SK-N-SH treated with all-trans-retinoic acid at 6 μM for 48 hours (cell line): ENCODE results near the gene PSMF1.

Experiments used
- ARNTL ChIP-seq: fragments of 450-650 bp; formaldehyde crosslinking; IDR thresholded peaks from 2 replicates; pipeline ENCODE4 v1.5.0; 2020; ENCODE audit warnings: low read depth, mild to moderate bottlenecking, moderate library complexity, borderline replicate concordance
- TCF4 ChIP-seq: fragments of 250-450 bp; sonication (Bioruptor Pico); IDR thresholded peaks from 2 replicates; pipeline ENCODE4 v1.8.0; 2021; ENCODE audit warnings: mild to moderate bottlenecking, moderate library complexity, borderline replicate concordance

DNA sequence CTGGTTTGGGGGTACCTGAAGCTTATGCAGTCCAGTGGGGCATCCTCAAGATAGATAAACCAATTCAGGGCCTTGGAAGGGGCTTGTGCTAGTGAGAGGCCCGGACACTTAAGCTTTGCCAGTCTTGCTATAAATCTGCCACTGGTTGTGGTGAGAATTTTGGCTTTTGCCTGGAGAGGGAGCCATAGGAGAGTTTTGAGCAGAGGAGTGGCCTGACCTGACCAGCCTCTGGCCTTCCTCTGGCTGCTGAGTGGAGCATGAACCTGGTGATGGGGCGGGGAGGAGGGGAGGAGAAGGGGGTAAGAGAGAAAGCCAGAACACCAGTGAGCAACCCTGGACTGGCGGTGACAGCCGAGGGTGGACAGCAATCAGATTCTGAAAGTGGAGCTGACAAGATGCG lies 59.3 kb downstream of the PSMF1 start:
- TF ChIP-seq TCF4: no peak
- TF ChIP-seq ARNTL (CRISPR knock-in tag): no peak
